ENCODE measurements around the gene DOP1B. TPM values are rescaled to one million over a fixed set of nuclear protein-coding genes. Genes with fewer than 3 reads are reported as not detected.

DOP1B gene
- total and polyA plus RNA-seq, 12 donors = 2.3 to 21.2 (median 13.5) TPM

DNA sequence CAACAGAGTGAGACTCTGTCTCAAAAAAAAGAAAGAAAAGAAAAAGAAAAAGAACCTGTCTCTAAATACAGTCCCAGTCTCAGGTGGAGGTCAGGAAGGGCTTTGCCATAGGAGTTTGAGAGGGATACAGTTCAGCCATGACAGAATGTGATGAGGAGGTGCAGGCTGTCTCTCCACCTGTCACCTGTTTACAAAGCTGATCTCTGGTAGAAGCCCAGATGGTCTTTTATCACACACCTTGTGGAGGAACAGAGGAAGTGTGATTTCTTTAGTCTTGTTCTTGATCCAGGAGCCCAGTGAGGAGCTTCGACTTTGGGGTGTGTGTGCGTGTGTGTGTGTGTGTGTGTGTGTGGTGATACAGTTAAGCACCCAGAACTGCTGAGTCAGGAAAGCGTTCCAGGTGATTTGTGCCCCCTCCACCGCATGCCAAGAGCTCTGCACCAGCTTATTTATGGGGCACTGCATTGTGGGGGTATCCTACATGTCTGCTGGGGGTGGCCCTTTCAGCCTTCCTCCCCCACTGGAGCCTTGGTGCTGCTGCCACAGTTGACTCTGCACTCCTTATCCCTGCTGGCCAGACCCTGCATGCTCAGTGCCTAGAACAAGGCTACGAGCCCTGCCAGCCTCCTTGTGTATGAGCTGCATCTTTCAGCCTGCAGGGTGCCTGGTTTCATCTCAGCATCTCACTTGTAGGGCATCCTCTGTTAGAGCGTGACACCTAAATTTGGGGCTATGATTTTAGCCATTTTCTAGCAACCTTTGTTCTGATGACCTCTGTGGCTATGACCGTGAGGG, 19.3 kb downstream of the DOP1B start:
- TF ChIP-seq, protein P1, sequence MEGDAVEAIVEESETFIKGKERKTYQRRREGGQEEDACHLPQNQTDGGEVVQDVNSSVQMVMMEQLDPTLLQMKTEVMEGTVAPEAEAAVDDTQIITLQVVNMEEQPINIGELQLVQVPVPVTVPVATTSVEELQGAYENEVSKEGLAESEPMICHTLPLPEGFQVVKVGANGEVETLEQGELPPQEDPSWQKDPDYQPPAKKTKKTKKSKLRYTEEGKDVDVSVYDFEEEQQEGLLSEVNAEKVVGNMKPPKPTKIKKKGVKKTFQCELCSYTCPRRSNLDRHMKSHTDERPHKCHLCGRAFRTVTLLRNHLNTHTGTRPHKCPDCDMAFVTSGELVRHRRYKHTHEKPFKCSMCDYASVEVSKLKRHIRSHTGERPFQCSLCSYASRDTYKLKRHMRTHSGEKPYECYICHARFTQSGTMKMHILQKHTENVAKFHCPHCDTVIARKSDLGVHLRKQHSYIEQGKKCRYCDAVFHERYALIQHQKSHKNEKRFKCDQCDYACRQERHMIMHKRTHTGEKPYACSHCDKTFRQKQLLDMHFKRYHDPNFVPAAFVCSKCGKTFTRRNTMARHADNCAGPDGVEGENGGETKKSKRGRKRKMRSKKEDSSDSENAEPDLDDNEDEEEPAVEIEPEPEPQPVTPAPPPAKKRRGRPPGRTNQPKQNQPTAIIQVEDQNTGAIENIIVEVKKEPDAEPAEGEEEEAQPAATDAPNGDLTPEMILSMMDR (IDR thresholded peaks at IDR 0.05) = no peak
- 88 to 91% methylated on average over 7 of the region's 7 CpGs for WGBS, 2 donors
- DNase-seq (no peak), ATAC-seq (no peak)
- Histone ChIP-seq H3K27ac (no peak overlapping the region), H3K4me1 (peaks cover 0 to 51% (median 13%) of the 10 kb centered on the region in 9 donors), H3K36me3 (peaks cover 0 to 12% (median 0%) of the 10 kb centered on the region in 9 donors), H3K9me3 (peaks cover 0 to 4% (median 0%) of the 10 kb centered on the region in 11 donors), H3K4me3 (no peak overlapping the region), H3K27me3 (no peaks in the 10 kb centered on the region)
- intact Hi-C loops (cut with DNase I) = no loop called here

DNA sequence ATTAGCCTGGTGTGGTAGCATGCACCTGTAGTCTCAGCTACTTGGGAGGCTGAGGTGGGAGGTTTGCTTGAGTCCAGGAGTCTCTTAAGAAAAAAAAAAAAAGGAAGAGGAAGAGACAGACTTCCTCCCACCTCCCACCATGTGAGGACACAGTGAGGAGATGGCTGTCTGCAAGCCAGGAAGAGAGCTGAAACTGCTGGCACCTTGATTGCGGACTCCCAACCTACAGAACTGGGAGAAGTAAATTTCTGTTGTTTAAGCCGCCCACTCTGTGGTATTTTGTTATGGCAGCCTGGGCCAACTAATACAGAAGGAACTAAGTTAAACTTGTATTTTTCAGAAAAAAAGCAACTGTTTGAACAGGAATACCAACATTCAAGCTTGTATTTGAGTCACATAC, 21.7 kb downstream of the DOP1B start:
- ATAC-seq = no peak
- no peak overlapping the region for H3K4me3 ChIP-seq
- peaks cover 0 to 37% (median 0%) of the 10 kb centered on the region in 9 donors for H3K4me1 ChIP-seq
- no peak overlapping the region for H3K27ac ChIP-seq
- 88 to 93% methylated on average over 2 of the region's 2 CpGs for WGBS, 2 donors
- H3K27me3 ChIP-seq = no peaks in the 10 kb centered on the region
- H3K9me3 ChIP-seq = peaks cover 0 to 4% (median 0%) of the 10 kb centered on the region in 11 donors
- TF ChIP-seq, protein P1 (IDR thresholded peaks at IDR 0.05) = no peak
- DNase-seq = no peak
- intact Hi-C loops (cut with DNase I) = no loop called here
- H3K36me3 ChIP-seq = peaks cover 0 to 12% (median 0%) of the 10 kb centered on the region in 9 donors

DNA sequence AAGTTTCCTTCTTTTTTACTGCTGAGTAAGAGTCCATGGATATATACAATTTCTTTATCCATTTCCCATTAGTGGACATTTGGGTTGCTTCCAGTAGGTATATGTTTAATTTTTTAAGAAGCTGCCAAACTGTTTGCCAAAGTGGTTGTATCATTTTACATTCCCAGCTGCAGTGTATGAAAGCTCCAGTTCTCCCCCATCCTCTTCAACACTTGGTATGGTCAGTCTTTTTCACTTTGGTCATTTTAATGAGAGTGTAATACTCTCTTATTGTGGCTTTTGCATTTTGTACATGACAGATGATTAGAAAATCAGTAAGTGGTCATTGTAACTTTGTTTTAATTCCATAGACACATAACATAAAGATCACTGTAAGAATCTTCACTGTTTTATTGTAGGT, 22.5 kb downstream of the DOP1B start:
- no peak for DNase-seq
- intact Hi-C loops (cut with DNase I) = no loop called here

DNA sequence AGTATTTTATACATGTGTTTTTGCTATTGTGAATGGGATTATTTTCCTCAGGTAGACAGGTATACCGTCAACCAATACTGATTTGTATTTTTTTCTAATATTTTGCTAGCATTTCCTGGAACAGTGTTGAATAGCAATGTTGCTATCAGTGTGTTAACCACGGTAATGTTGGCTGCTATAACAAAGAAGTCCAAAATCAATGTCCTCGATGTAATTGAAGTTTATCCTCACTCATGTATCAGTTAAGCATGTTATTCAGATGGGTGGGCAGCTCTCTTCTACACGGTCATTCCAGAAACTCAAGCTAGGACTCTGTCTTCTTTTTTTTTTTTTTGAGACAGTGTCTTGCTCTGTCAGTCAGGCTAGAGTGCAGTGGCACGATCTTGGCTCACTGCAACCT, 24.3 kb downstream of the DOP1B start:
- TF ChIP-seq, protein P1 (IDR thresholded peaks at IDR 0.05) = no peak

More for the DNA sequence above, 22.5 kb downstream of the DOP1B start:
- H3K9me3 ChIP-seq = peaks cover 0 to 4% (median 0%) of the 10 kb centered on the region in 11 donors
- H3K36me3 ChIP-seq = peaks cover 0 to 14% (median 0%) of the 10 kb centered on the region in 9 donors
- TF ChIP-seq, protein P1 (IDR thresholded peaks at IDR 0.05) = no peak
- H3K27ac ChIP-seq = no peak overlapping the region
- no peak for ATAC-seq
- H3K27me3 ChIP-seq = no peaks in the 10 kb centered on the region
- H3K4me3 ChIP-seq = no peak overlapping the region
- H3K4me1 ChIP-seq = peaks cover 0 to 29% (median 0%) of the 10 kb centered on the region in 9 donors

More for the DNA sequence above, 24.3 kb downstream of the DOP1B start:
- H3K4me3 ChIP-seq = no peak overlapping the region
- H3K36me3 ChIP-seq = peaks cover 0 to 12% (median 0%) of the 10 kb centered on the region in 9 donors
- H3K27ac ChIP-seq = no peak overlapping the region
- DNase-seq (no peak), ATAC-seq (no peak)
- WGBS, 2 donors = 97 to 98% methylated on average over 5 of the region's 5 CpGs
- intact Hi-C loops (cut with DNase I) = no loop called here
- H3K9me3 ChIP-seq = peaks cover 0 to 4% (median 0%) of the 10 kb centered on the region in 11 donors
- H3K4me1 ChIP-seq = peaks cover 0 to 30% (median 0%) of the 10 kb centered on the region in 9 donors
- H3K27me3 ChIP-seq = no peaks in the 10 kb centered on the region

All from heart right ventricle (tissue), 16 donors.